Left ventricle myocardium superior (tissue), 1 donor: ENCODE results near the gene TBK1. TPM values are rescaled to one million over a fixed set of nuclear protein-coding genes. Genes with fewer than 3 reads are reported as not detected.

Source experiments
- ATAC-seq: fragments of 200-7000 bp; cut with Tn5 transposase; one replicate; pipeline ENCODE4 v1.9.1; 2020; ENCODE audit warnings: mild to moderate bottlenecking, moderate library complexity
- DNase-seq: peaks from one replicate; pipeline ENCODE4 v3.0.0-alpha.2; 2020
- intact Hi-C: fragments of 100-400 bp; cut with micrococcal nuclease; formaldehyde crosslinking; loops from one replicate; pipeline ENCODE4 v1.11.0; 2022
- long read RNA-seq: library from polyadenylated mRNA; unstranded; transcript quantifications from one replicate; pipeline ENCODE4 v2.0.0, GENCODE V29; 2021
- total RNA-seq: library from RNA; stranded (reverse); fragmentation: NEBNext Ultra II Directional; extraction: Animal tissue kit (Norgen Biotek cat#: 25700); gene quantifications from one replicate; pipeline ENCODE4 v1.2.1, GENCODE V29; 2021
- donor health status: DM: no; HTN: yes; CAD: no; lungs with severe emphysema.

TBK1 gene
- 11.7 TPM for total RNA-seq
- long read RNA-seq, transcript TBK1-201 (21 exons, 3,256 nt) = major isoform, 29 of 36 reads
- long read RNA-seq, partial matches to known transcripts = 2 of 36 reads
- long read RNA-seq, other reads (novel, unspliced or antisense) = 5 of 36 reads

DNA sequence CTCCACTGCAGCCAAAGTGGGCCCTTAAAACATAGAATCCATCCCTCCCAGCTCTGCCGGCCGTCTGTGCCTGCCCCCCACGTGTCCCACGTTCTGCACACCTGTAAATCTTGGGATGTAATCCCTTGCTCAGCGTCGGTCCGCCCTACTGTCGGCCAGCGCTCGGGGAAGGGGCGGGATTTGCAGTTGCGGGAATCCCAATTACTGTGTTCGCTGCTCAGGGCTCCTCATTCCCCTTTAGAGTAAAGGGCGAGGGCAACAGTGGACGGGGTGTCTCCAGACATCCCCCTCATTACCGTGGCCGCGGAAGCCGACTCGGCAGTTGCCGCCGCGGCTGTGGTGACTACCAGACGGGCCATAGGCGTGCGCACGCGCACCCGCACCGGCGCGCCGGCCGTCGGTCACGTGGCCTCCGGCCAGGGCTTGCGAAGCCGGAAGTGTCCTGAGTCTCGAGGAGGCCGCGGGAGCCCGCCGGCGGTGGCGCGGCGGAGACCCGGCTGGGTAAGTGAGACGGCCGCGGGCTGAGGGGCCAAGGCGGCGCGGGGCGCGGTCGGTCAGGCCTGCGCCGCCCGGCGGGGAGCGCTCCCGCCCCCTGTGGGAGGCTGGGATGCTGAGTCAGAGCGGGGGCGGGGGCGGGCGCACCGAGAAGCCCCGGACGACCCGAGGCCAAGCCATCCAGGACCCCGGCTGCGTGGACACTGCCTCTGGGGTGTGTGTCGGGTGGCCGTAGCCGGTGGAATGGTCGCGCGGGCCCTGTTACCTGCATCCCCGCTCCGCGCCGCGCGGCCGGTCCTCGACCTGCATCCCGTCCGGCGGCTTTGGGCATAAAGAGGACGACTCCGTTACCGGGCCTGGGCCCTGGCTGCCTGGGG is at the start of gene TBK1:
TBK1 (plus strand) TSS at position 434 of the 872 bp plus-strand sequence. CDS start 3,751 bp downstream, outside the sequence.
- intact Hi-C loops = no loop called here
- peak; percentile 99 for ATAC-seq
- peak; percentile 95 for DNase-seq

DNA sequence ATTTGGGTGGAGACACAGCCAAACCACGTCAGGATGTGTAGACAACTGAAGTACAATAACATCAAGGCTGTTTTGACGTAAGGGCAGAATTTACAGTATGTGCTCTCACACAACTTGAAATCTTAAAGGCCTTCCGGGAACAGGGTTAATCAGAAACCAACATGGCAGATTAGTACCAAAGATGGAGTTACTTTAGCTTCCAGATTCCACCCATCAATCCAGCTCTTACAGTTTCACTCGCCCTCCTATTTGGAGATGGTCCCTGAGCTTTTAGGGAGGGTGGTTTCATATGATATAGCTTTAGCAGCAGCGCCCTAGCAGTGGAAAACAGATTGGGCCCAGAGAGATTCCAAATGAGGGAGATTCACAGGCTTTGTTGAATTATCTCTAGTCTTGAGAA is 49.7 kb upstream of the TBK1 start:
- intact Hi-C loops = no loop called here
- ATAC-seq = no peak
- no peak for DNase-seq

DNA sequence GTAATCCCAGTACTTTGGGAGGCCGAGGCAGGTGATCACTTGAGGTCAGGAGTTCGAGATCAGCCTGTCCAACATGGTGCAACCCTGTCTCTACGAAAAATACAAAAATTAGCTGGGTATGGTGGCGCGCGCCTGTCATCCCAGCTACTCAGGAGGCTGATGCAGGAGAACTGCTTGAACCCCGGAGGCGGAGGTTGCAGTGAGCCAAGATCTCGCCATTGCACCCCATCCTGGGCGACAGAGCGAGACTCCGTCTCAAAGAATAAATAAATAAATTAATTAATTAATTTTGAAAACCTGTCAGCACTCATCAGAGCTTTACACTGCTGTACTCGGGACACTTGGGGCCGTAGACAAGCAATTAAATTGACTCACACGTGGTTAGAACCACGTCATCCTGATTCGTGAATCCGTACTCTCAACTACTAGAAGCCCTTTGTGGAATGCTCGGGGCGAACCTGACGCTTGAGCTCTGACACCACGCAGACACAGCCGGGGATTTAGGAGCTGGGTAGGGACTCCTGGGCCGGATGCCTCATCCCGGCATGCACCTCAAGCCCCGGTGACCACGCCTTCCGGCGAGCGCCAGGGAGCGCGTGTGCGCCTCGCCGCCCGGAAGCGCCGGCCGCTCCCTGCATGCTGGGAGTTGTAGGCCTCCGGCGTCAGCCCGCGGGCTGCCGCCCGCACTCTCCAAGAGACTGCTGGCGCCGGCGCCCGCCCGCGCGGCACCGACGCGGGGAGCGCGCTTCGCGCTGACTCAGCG is 48.0 kb upstream of the TBK1 start, which contains the start of gene XPOT:
XPOT (plus strand) TSS at position 686 of the 763 bp plus-strand sequence. CDS start 5,644 bp downstream, outside the sequence.
- intact Hi-C loops = no loop called here
- DNase-seq (peak; percentile 98), ATAC-seq (peak; percentile 97)

DNA sequence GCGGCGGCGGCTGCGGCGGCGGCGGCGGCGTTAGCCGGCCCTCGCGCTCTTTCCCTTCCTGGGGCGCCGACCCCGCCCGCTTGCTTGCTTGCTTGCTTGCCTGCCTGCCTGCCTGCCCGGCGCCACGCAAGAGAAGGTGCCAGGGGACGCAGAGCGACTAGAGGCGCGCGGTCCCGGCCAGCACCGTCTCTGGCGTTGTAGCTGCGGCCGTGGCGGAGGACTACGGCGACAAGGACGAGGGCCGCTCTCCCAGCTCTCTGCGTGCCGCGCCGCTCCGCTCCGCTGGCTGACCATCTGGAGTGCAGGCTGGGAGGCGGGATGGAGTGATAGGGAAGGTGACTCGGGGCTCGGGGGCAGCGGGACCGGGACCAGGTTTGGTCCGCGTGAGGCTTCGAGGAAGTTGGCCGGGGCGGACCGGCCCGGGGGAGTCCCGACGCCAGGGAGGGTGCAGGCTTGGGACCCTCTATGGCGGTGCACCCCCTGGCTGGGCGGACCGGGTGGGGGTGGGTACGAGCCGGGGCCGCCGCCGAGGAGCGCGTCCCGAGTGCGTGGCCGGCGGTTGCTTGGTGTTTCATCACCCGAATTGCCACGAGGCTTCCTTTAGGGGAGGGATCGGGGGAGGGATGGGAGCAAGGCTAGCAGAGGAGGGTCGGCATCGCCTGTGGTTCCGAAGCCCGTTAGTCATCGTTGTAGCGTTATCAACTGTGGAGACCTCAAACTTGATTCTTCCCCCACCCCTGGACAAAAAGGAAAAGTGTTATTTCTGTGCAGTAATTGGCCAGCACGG is 47.3 kb upstream of the TBK1 start:
- ATAC-seq (peak; percentile 61), DNase-seq (peak; percentile 67)
- intact Hi-C loops = no loop called here

DNA sequence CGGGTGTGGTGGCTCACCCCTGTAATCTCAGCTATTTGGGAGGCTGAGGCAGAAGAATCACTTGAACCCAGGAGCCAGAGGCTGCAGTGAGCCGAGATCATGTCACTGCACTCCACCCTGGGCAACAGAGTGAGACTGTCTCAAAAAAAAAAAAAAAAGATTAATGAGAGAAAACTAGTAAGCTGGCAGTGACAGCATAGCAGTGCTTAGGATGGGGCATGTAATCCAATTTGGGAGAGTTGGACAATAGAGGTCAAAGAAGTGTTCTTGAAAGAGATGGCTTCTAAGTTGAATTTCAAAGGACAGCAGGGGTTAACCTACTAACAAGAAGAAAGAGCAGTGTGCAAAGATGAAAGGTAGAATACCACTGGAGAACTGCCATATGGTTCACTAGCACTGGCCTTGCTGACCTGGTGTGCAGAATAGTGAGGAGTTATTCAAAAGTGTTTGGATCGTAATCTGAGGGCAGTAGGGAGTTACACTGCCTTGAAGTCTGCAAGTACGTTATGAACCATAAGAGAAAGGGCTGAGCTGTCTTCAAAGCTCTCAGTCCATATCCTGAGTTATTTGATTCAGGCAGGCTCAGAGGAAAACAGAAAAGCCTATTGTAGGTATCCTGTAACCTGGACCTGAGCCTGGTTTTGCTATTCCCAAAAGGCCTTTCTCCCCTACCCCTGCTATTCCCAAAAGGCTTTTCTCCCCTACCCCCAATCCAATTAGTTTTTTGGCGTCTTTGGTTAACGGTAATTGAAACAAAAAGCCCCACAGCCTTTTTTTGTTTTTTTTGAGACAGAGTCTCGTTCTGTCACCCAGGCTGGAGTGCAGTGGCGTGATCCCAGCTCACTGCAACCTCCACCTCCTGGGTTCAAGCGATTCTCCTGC is 44.3 kb upstream of the TBK1 start:
- ATAC-seq = no peak
- intact Hi-C loops = no loop called here
- no peak for DNase-seq

DNA sequence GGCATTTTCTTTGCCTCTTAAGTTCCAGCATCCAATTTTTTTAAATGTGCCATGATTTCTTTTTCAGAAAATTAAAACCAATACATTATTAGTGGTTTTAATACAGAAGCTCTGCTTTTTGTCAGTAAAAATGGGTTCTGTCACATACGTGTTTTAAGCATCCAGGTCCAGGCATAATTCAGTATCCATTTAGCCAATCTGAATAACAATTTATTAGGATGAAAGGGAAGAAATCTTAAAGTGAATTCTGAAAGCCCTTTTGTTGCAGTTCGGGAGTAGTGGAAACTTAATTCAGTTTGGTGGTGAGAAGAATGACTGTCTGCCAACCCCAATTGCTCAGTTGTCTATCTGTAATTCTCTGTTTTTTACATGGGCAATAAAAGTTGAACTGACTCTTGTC is 40.5 kb upstream of the TBK1 start:
- ATAC-seq = no peak
- no peak for DNase-seq
- intact Hi-C loops = no loop called here

DNA sequence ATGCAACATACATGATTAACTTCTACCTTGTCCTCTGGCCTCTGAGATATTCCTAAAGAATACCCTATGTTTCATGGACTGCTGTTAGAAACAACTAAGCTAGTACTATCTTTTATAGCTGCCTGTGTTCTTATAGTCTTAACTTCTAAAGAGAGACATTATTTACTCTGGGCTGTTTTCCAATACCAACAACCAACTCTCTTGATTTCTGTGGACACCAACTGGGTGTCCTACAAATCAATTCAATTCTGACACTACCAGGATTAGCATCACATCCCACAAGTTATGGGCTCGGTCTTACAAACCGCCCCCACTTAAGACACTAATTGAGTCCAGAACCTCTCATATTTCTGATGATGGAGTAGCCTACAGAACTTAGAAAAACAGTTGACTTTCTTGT is 39.5 kb upstream of the TBK1 start:
- ATAC-seq (no peak), DNase-seq (no peak)
- intact Hi-C loops = no loop called here

DNA sequence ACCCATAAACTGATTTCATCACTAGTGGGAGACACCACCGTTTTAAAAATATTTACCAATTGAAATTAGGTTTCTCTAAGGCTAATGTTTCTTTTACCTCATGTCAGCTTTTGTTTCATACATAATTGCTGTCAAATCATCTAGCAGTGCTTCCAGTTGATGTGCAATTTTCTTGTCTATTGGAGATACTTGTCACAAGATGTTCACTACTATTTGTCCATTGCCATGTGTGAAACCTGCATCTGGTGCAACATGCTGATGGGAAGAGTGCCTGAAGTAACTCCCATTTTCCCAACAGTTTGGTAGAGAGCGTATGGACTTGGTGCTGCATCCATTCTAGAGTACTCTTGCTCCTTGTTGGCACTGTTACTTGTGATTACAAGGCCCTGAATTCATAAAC is 38.0 kb upstream of the TBK1 start:
- no peak for ATAC-seq
- intact Hi-C loops = no loop called here
- no peak for DNase-seq

DNA sequence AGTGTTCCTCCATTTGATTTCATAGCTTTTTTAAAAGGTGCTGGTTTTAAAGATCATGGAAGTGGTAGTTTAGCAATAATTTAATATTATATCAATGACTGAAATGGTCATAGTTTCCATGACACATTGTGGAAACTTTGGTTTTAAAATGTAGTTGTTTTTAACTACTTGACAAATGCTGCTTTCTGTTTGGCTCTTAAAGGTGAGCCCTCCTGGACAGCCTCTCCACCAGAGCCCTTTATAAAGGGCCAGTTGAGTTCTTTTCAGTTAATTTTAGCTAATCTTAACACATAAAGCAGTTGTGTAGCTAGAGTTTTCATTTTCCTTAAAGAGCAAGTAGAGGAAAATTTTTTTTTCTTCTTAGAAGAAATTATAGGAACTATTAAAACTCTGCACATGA is 33.7 kb upstream of the TBK1 start:
- no peak for DNase-seq
- intact Hi-C loops = no loop called here
- ATAC-seq = no peak

DNA sequence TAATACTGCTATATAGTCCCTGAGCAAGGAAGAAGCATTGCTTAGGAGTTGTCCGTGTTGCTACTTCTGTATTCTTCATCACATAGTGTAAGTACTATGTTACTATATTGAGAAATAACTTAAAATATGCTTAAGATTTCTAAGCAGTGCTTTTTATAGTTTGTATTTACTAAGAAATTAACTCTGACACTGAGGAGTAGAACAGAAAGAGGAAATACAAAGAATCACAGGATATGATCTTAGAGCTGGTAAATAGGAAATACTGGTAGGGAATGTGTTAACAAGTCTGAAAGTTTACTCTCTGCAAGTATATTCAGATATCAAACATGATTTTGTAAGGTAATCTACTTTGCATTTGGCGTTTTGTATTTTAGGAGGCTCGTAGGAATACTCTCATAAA is 32.2 kb upstream of the TBK1 start:
- intact Hi-C loops = loop anchor here (10.0 kb wide), 1 partner anchor 65 kb away; no protein-coding TSS in a partner anchor
- ATAC-seq (no peak), DNase-seq (no peak)

DNA sequence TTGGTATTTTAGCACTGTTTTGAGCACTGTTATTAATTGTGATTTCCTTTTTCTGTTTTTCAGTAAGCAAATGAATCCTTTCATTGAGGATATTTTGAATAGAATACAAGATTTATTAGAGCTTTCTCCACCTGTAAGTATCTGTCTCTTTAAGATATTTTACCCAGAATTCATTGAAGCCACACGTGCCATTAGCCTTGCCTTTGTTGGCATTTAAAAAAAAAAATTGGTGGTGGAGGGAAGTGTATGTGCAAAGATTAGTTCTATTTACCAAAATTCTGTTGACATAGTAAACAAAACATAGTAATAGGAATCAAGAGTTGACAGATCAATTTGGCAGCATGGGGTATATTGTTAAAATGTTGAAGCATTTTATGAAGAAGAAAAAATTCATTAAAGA is 23.9 kb upstream of the TBK1 start:
- no peak for ATAC-seq
- DNase-seq = no peak
- intact Hi-C loops = loop anchor here (10.0 kb wide), 1 partner anchor 57 kb away; no protein-coding TSS in a partner anchor

DNA sequence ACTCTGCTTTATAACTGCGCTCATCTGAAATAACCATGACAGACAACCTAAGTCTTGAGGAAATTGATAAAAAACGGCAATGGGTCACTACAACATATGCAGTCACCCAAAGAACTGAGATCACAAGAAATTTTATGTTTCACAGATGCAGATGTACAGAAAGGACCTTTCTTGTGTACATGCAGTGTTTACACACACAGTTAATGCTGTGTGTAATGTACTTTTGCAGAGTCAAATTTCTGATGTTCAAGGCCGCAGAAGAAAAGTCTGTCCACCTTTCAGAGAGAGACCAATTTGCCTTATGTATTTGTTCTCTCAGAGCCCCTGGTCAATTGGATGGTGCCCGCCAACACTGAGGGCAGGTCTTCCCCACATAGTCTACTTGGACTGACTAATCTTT is 23.0 kb upstream of the TBK1 start:
- ATAC-seq = no peak
- intact Hi-C loops = loop anchor here (10.0 kb wide), 1 partner anchor 56 kb away; no protein-coding TSS in a partner anchor
- no peak for DNase-seq

DNA sequence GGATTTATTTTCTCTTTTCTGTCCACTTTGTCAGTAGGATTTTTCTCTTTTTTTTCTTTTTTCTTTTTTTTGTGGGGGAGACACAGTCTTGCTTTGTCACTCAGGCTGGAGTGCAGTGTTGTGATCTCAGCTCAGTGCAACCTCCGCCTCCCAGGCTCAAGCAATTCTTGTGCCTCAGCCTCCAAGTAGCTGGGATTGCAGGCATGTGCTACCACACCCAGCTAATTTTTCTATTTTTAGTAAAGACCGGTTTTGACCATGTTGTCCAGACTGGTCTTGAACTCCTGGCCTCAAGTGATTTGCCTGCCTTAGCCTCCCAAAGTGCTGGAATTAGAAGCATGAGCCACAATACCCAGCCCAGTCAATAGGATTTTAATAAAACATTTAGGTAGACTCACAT is 21.0 kb upstream of the TBK1 start:
- intact Hi-C loops = no loop called here
- DNase-seq (no peak), ATAC-seq (no peak)

DNA sequence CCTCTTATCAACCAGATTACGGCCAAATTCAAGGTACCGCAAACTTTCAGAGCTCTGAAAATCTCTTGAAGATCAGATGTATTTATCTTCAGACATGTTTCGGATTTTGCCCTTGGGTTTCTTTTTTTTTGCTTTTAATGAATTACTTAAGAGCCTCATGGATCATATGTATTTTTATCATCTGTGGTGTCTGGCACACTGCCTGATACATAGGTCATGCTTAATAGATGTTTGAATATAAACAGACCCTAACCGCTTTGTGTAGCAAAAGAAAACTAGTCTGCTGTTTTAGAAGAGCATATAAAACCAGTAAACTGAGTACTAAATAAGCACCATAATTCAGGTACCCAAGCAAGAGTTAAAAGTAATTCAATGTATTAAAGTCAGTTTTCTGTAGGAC is 20.1 kb upstream of the TBK1 start:
- intact Hi-C loops = no loop called here
- ATAC-seq = no peak
- no peak for DNase-seq

DNA sequence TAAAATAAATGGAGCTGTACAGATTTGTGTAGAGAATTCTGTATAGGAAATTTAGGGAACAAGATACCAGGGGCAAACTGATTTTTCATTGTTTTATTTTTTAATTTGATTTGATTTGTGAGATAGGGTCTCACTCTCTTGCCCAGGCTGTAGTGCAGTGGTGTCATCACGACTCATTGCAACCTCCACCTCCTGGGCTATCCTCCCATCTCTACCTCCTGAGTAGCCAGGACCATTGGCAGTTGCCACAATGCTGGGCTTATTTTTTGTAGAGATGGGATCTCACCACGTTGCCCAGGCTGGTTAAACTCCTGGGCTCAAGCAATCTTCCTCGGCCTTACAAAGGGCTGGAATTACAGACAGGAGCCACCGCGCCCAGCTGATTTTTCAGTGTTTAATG is 18.0 kb upstream of the TBK1 start:
- intact Hi-C loops = no loop called here
- DNase-seq (no peak), ATAC-seq (no peak)

DNA sequence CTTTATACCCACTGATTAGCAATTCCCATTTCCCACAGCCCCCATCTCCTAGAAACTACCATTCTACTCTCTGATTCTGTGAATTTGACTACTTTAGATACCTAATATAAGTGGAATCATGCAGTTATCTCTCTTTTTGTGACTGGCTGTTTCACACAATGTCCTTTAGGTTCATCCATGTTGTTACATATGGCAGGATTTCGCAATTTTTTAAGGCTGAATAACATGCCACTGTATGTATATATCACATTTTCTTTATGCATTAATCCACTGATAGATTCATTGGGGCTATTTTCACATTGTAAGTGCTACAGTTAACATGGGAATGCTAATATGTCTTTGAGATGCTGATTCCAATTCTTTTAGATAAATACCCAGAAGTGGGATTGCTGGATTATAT is 11.8 kb upstream of the TBK1 start:
- no peak for ATAC-seq
- intact Hi-C loops = no loop called here
- no peak for DNase-seq

DNA sequence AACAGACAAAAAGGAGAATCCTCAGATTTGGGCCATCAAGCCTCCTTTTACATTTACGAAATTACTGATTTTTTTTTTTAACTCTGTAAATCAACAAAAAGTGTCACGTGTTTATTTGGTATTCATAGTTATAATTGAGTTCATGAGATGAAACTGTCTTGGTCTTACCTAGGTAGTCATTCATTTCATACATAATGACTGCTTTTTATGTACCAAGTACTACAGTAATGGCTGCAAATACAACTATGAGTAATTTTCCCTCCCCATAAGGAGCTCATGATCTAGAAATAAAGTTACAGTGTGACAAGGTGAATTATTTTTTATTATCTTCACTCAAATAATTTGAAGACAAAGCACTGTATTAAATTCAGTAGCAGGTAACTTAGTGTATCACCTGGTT is 6.4 kb upstream of the TBK1 start:
- intact Hi-C loops = no loop called here
- no peak for DNase-seq
- no peak for ATAC-seq

DNA sequence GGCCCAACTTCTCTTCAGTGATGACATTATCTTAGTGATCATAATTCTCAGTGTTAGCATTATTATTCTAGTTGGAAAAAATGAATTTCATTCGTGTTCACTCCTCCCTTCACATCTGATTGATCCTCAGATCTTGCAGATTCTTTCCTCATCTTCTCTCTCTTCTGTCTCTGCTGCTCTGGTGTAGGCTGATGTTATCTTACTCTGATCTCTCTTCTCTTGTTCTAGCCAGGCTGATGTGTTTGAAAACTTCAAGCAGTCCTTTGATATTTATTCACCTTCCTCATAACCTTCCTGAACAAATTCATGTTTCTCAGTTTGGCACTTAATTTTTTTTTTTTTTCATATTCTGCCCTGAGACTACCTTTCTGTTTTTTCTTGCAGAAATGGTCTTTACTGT is 5.6 kb upstream of the TBK1 start:
- DNase-seq (no peak), ATAC-seq (no peak)
- intact Hi-C loops = no loop called here
